ENCODE measurements around the gene CNPPD1.
A peak's percentile ranks its signal among the peaks of the same experiment; 100 is the strongest.

Gene CNPPD1

GRCh38 chr2:219160186-219161017 is 16.3 kb downstream of the CNPPD1 start, which contains the start of gene NHEJ1:
Gene NHEJ1, minus strand, starts transcription at chr2:219160815. Its CDS starts 2,453 bp downstream, at chr2:219158362.
- peak; percentile 95 for DNase-seq (ENCODE audit: low spot score)

- no peak for DNase-seq (ENCODE audit: low spot score)
Observed at GRCh38 chr2:219159771-219160185, 16.9 kb downstream of the CNPPD1 start.

- DNase-seq (ENCODE audit: low spot score) = no peak
Observed at GRCh38 chr2:219158586-219158985, 18.1 kb downstream of the CNPPD1 start.

GRCh38 chr2:219158025-219158424 is 18.7 kb downstream of the CNPPD1 start:
- no peak for DNase-seq (ENCODE audit: low spot score)

- DNase-seq (ENCODE audit: low spot score) = no peak
Observed at GRCh38 chr2:219157396-219157795, 19.3 kb downstream of the CNPPD1 start.

- peak; percentile 74 for DNase-seq (ENCODE audit: low spot score)
Observed at GRCh38 chr2:219155054-219155644, 21.6 kb downstream of the CNPPD1 start.

- DNase-seq (ENCODE audit: low spot score) = no peak
Observed at GRCh38 chr2:219149667-219150066, 27.1 kb downstream of the CNPPD1 start.

- no peak for DNase-seq (ENCODE audit: low spot score)
Observed at GRCh38 chr2:219142329-219142728, 34.4 kb downstream of the CNPPD1 start.

- DNase-seq (ENCODE audit: low spot score) = no peak
Observed at GRCh38 chr2:219140722-219141121, 36.0 kb downstream of the CNPPD1 start.

- DNase-seq (ENCODE audit: low spot score) = no peak
Observed at GRCh38 chr2:219133976-219134375, 42.7 kb downstream of the CNPPD1 start.

- no peak for DNase-seq (ENCODE audit: low spot score)
Observed at GRCh38 chr2:219131744-219132143, 45.0 kb downstream of the CNPPD1 start.

- DNase-seq (ENCODE audit: low spot score) = no peak
Observed at GRCh38 chr2:219131327-219131726, 45.4 kb downstream of the CNPPD1 start.

- no peak for DNase-seq (ENCODE audit: low spot score)
Observed at GRCh38 chr2:219129589-219129988, 47.1 kb downstream of the CNPPD1 start.

- DNase-seq (ENCODE audit: low spot score) = no peak
Observed at GRCh38 chr2:219128396-219128795, 48.3 kb downstream of the CNPPD1 start.

- no peak for DNase-seq (ENCODE audit: low spot score)
Observed at GRCh38 chr2:219127037-219127635, 49.6 kb downstream of the CNPPD1 start.

- DNase-seq (ENCODE audit: low spot score) = no peak
Observed at GRCh38 chr2:219126555-219126954, 50.2 kb downstream of the CNPPD1 start.

- DNase-seq (ENCODE audit: low spot score) = no peak
Observed at GRCh38 chr2:219125886-219126270, 50.8 kb downstream of the CNPPD1 start.

- no peak for DNase-seq (ENCODE audit: low spot score)
Observed at GRCh38 chr2:219125225-219125885, 51.4 kb downstream of the CNPPD1 start.

GRCh38 chr2:219124381-219125110 is 52.2 kb downstream of the CNPPD1 start:
- no peak for DNase-seq (ENCODE audit: low spot score)

- no peak for DNase-seq (ENCODE audit: low spot score)
Observed at GRCh38 chr2:219123356-219124135, 53.2 kb downstream of the CNPPD1 start.
